Sigmoid colon (tissue), 7 donors: ENCODE results near the gene RBKS. TPM values are rescaled to one million over a fixed set of nuclear protein-coding genes. Genes with fewer than 3 reads are reported as not detected.

Source experiments
- DNase-seq: peaks from one replicate; pipeline ENCODE4 v3.0.0-alpha.2; 2019
- H3K27ac ChIP-seq, 4 donors: fragments of 200-600 bp; sonication (generic); one replicate each; pipeline ENCODE4 v1.5.1; 2016 to 2019; ENCODE audit warnings: mild to moderate bottlenecking in 1 of 4
- H3K27me3 ChIP-seq, 3 donors: fragments of 200-600 bp; sonication (generic); one replicate each; pipeline ENCODE4 v1.5.1; 2019; ENCODE audit warnings: mild to moderate bottlenecking in 1 of 3
- H3K36me3 ChIP-seq, 4 donors: fragments of 200-600 bp; sonication (generic); one replicate each; pipeline ENCODE4 v1.5.1; 2016 to 2019
- H3K4me1 ChIP-seq, 4 donors: fragments of 200-600 bp; sonication (generic); one replicate each; pipeline ENCODE4 v1.5.1; 2017 to 2019
- H3K4me3 ChIP-seq, 4 donors: fragments of 200-600 bp; sonication (generic); one replicate each; pipeline ENCODE4 v1.5.1; 2017 to 2019; ENCODE audit warnings: mild to moderate bottlenecking in 2 of 4, moderate library complexity in 1 of 4
- H3K9me3 ChIP-seq, 4 donors: fragments of 200-600 bp in 3 of 4; sonication (generic) in 3 of 4; one replicate each; pipeline versions ENCODE4 v1.5.1 to v1.6.1; 2013 to 2019
- EP300 ChIP-seq, 4 donors: sonication (generic); formaldehyde crosslinking; IDR thresholded peaks; one replicate each; pipeline ENCODE4 v1.6.1; 2017; ENCODE audit warnings: antibody characterized with exemption in 4 of 4
- POLR2A ChIP-seq, 2 donors: fragments of 450-650 bp; IDR thresholded peaks; one replicate each; pipeline ENCODE4 v1.6.1; 2016; ENCODE audit warnings: antibody characterized with exemption in 2 of 2, mild to moderate bottlenecking in 2 of 2, moderate library complexity in 2 of 2
- POLR2AphosphoS5 ChIP-seq, 4 donors: sonication (generic); formaldehyde crosslinking; IDR thresholded peaks; one replicate each; pipeline ENCODE4 v1.6.1; 2017; ENCODE audit warnings: antibody characterized with exemption in 4 of 4
- WGBS, 2 donors: extraction: QIAGEN DNeasy Blood & Tissue Kit; methylation state at CpG; one replicate each; pipeline ENCODE4 v1.1.7; 2013; 5-methylcytosine and 5-hydroxymethylcytosine counted together
- intact Hi-C: fragments of 100-400 bp; cut with DNase I; formaldehyde crosslinking; loops from one replicate; pipeline ENCODE4 v1.15.1; 2023
- polyA plus RNA-seq, 3 donors: library from polyadenylated mRNA; stranded (reverse); fragments of 200-250 nt; gene quantifications; one replicate each; pipeline ENCODE4 v1.2.3, GENCODE V29; 2013
- total RNA-seq, 4 donors: library from RNA; depleted of rRNA; stranded (reverse); fragments of >200 nt; gene quantifications; one replicate each; pipeline ENCODE4 v1.1.0, GENCODE V29; 2016
- TF ChIP-seq, protein P1 (sequence below), 4 experiments: fragments of 450-650 bp in 3 of 4; fragments of 200-600 bp in 1 of 4; IDR thresholded peaks; one replicate each; pipeline ENCODE4 v1.5.1; 2016 to 2019; ENCODE audit warnings: antibody characterized with exemption in 4 of 4, mild to moderate bottlenecking in 3 of 4, moderate library complexity in 2 of 4
- donor health status: healthy with polysubstance abuse.
- donor health status: Bipolar disorder and iron deficiency.
- donor health status: healthy.

Gene RBKS
- total and polyA plus RNA-seq, 7 donors: 0.55 to 28.0 (median 3.1) TPM

DNA sequence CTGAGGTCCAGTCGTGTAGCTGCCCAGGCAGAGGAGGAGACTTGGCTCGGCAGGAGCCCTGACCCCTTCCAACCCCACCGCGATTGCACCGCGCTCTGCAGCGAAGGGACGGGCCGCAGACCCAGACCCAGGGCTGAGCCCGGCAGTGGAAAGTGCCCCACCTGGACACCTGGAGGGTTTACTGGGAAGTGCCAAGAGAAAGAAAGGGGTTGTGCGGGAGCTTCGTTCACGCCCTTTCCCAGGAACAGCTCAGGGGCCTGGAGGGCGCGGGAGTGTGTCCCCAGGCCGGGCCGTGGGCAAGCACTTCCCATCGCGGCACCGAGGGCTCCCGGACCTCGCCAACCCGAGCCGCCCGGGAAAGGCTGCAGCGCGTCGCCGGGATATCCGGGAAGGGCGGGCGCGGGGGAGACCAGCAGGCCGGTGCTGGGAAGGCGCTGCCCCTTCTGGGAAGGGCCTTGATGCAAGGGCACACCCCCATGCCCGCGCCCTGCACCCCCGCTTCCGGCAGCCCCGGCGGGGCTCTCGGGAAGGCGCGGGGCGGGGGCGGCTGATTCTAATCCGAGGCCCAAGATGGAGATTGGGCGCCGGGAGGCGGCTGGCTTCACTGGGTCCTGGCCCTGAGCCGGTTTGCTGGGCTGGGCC is 154.8 kb downstream of the RBKS start:
- Histone ChIP-seq H3K9me3 (no peaks in the 10 kb centered on the region), H3K4me1 (peaks cover 0 to 14% (median 11%) of the 10 kb centered on the region in 4 donors), H3K27me3 (no peaks in the 10 kb centered on the region), H3K27ac (peak overlapping the region; percentile 77 to 85 (median 78)), H3K4me3 (peak overlapping the region; percentile 30 to 59 (median 53)), H3K36me3 (no peaks in the 10 kb centered on the region)
- DNase-seq: peak; percentile 88
- TF ChIP-seq POLR2AphosphoS5 (IDR thresholded peaks at IDR 0.05) (peak; percentile 56 to 95 (median 83)), POLR2A (IDR thresholded peaks at IDR 0.05) (peak; percentile 13 to 19), EP300 (IDR thresholded peaks at IDR 0.05) (peak in 3 of 4 donors; percentile 51 to 96 (median 92))
- TF ChIP-seq, protein P1, sequence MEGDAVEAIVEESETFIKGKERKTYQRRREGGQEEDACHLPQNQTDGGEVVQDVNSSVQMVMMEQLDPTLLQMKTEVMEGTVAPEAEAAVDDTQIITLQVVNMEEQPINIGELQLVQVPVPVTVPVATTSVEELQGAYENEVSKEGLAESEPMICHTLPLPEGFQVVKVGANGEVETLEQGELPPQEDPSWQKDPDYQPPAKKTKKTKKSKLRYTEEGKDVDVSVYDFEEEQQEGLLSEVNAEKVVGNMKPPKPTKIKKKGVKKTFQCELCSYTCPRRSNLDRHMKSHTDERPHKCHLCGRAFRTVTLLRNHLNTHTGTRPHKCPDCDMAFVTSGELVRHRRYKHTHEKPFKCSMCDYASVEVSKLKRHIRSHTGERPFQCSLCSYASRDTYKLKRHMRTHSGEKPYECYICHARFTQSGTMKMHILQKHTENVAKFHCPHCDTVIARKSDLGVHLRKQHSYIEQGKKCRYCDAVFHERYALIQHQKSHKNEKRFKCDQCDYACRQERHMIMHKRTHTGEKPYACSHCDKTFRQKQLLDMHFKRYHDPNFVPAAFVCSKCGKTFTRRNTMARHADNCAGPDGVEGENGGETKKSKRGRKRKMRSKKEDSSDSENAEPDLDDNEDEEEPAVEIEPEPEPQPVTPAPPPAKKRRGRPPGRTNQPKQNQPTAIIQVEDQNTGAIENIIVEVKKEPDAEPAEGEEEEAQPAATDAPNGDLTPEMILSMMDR (IDR thresholded peaks at IDR 0.05): no peak
- intact Hi-C loops: no loop called here
- 2 to 9% methylated on average over 51 of the region's 51 CpGs for WGBS, 2 donors

DNA sequence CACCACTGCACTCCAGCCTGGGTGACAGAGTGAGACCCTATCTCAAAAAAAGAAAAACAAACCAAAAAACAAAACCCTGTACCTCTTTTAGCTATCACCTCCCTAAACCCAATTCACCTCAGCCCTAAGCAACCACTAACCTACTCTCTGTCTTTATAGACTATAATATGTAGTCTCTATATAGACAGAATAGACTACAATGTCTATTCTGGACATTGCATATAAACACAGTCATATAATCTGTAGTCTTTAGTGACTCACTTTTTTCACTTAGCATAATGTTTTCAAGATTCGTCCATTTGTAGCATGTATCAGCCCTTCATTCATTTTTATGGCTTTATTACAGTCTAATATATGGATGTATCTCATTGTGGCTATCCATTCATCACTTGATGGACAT is 155.9 kb downstream of the RBKS start:
- H3K4me1 ChIP-seq: peaks cover 0 to 14% (median 11%) of the 10 kb centered on the region in 4 donors
- 35 to 73% methylated on average over 1 of the region's 1 CpG for WGBS, 2 donors
- TF ChIP-seq POLR2AphosphoS5 (IDR thresholded peaks at IDR 0.05): no peak
- H3K4me3 ChIP-seq: no peak overlapping the region
- intact Hi-C loops: no loop called here
- DNase-seq: no peak
- H3K27me3 ChIP-seq: no peaks in the 10 kb centered on the region
- peak overlapping the region in 1 of 4 donors; percentile 79 for H3K27ac ChIP-seq
- H3K9me3 ChIP-seq: no peaks in the 10 kb centered on the region
- no peaks in the 10 kb centered on the region for H3K36me3 ChIP-seq

Other genes with a start within 250 kb of the RBKS start
- 10 to 100 TPM; 19.0 to 27.1 (median 22.5) TPM for gene SUPT7L, start 226.8 kb downstream of the RBKS start, total RNA-seq
- 10 to 100 TPM in 1 of 3 donors, 1 to 10 TPM in 2; 7.2 to 22.8 (median 8.4) TPM for gene SUPT7L, start 226.8 kb downstream of the RBKS start, polyA plus RNA-seq
- gene SLC4A1AP, start 226.5 kb downstream of the RBKS start, total RNA-seq: 10 to 100 TPM; 16.0 to 21.4 (median 18.6) TPM
- 10 to 100 TPM; 10.2 to 15.7 (median 11.3) TPM for gene SLC4A1AP, start 226.5 kb downstream of the RBKS start, polyA plus RNA-seq
- 100 to 1,000 TPM; 178 to 324 (median 239) TPM for gene MRPL33, start 118.7 kb downstream of the RBKS start, total RNA-seq
- gene MRPL33, start 118.7 kb downstream of the RBKS start, polyA plus RNA-seq: 100 to 1,000 TPM; 110 to 208 (median 152) TPM
- gene BABAM2, start 342 bp upstream of the RBKS start, total RNA-seq: 10 to 100 TPM; 24.4 to 52.3 (median 31.2) TPM
- gene BABAM2, start 342 bp upstream of the RBKS start, polyA plus RNA-seq: 10 to 100 TPM; 22.9 to 25.2 (median 25.0) TPM